Bone marrow (tissue), 2 donors: ENCODE results near the gene RASA2.
A peak's percentile ranks its signal among the peaks of the same experiment; 100 is the strongest.
"Not testable (repeated sequence)": the region's sequence is repeated elsewhere in the genome, so short reads cannot be mapped to it uniquely, and the experiment has no call there.

Experiments used
- DNase-seq, 2 donors: peaks; one replicate each; lab custom pipeline; 2025; lab: John Stamatoyannopoulos, UW

RASA2 gene

DNA sequence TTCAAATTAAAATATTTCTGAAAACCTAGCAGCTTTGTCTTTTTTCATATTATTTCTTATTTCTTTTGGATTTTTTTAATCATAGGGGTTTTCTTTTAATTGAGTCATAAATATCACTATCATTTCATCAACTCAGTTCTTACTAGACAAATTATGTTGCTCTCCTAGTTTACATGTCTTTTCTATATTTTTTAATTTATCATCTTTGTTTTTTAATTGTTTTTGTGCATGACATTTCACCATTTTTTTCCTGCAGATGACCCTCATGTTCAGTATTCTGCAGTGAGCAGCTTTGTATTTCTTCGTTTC is 89.9 kb downstream of the RASA2 start:
- DNase-seq = no peak

DNA sequence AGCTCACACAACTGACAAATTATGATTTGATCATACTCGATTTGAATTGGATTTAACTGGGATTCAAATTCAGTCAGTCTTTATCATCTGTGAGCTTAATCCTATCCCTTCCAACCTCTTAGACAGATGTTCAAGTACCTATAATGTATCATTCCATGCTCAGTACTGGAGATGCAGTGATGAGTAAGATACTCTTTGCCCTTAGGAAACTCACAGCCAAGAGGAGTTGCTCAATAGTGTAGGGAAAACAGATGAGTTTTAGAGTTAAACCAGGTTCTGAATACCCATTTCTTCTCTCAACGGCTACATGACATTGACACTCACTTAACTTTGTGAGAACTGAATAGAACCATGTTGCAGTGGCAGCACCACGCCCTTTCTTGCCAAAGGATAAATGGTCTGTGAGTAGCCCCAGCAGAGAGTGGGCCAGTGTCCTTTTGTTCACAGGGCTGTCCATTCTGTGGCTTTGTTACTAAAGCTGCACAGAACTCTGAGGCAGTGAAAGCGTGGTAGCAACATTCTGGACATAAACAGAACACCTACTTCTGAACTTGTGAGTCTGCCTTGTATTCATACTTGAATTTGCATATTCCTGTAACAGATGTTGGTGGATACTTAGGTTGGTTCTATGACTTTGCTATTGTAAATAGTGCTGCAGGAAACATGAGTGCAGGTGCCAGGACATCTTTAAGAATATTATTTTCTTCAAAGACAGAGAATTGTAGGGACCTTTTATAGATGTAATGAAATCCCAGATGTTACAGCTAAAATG is 91.6 kb downstream of the RASA2 start:
- DNase-seq = no peak

DNA sequence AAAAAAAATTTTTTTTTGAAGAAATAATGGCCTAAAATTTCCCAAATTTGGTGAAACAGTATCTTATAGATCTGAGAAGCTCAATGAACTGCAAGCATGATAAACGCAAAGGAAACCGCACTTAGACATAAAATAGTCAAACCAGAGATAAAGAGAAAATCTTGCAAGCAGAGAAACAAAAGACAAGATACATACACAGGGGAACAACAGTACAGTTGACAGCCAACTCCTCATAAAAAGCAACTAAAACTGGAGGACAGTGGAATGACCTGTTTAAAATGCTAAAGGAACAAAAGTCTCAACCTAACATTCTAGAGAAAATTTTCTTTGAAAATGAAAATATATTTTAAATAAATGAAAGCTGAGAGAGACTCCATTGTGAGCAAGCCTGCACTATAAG is 107.5 kb downstream of the RASA2 start:
- DNase-seq = no peak

DNA sequence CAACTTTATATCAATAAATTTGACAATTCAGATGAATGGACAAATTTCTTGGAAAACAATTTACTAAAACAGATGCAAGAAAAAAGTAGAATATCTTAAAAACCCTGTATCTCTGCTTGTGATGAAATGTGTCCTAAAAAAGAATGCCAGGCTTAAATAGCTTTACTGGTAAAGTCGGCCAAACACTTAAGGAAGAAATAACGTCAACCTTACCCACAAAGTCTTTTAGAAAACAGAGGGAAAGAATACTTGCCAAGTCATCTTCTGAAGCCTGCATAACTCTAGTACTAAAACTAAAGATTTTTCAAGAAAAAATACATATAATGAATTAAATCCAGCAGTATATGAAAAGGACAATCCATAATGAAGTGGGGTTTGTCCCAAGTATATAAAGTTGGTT is 111.1 kb downstream of the RASA2 start:
- no peak for DNase-seq

DNA sequence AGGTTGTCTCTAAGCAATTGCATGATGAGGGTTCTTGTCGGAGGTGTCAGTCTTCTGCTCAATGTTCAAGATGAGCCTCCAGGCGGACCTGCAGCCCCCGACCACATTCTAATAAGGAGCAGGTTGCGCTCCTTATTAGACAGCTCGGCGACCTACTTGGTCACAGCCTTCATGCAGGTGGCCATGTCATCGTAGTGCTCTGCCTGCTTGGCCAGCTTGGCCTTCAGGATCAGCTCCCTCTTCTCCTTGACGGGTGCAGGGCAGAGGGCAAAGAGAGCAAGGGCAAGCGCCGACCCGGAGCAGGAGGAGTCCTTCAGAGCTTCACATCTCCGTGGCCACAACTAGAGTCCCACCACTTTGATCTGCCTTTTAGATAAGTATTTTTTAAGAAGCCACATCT is 113.5 kb downstream of the RASA2 start:
- no peak for DNase-seq

DNA sequence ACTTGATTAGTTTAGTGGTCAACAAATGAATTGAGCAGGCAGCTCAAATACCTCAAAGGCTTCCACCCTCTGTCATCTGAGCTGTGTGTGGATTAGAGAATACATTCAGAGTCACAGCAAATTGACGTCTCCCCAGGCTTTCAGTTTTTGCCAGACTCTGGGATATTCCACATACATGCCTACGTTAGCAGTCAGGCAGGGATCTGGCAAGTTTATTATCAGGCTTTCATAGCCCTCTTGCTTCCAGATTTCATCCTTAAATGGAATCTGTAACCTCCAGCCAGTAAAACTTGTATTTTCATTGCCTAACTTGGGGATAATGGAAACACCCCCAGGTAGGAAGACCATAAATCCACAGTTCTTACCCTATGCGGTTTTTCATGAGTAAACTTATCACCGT is 115.9 kb downstream of the RASA2 start:
- no peak for DNase-seq

DNA sequence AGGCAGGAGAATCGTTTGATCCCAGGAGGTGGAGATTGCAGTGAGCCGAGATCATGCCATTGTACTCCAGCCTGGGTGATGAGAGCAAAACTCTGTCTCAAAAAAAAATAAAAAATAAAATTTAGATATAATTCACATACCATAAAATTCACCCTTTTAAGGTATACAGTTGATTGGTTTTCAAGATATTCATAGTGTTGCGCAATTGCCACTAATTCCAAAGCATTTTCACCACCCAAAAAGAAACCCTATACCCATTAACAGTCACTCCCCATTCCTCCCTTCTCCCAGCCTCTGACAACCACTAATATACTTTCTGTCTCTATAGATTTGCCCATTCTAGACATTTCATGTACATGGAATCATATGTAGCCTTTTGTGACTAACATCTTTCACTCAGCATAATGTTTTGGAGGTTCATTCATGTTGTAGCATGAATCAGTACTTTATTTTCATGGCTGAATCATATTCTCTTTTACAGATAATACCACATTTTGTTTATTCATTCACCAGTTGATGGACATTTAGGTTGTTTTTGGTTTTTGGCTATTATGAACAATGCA is 116.7 kb downstream of the RASA2 start:
- no peak for DNase-seq

DNA sequence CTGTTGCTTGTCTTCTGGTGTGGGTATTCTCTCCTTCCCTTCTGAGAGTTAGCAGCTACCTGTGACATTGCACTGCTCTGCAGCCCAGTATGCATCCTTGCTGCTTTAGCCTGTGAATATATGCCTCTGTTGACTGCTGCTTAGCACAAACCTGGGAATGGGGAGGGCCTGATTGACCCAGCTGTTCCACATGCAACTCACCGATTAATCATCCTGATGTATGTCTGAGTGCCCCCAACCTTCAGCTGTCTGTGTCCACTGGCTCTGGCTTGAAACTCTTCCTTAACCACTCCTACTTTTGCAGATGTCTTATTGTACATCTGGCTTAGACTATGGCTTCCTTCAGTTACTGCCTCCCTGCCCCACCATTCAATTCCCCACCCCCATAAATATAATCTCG is 119.1 kb downstream of the RASA2 start:
- DNase-seq = no peak

DNA sequence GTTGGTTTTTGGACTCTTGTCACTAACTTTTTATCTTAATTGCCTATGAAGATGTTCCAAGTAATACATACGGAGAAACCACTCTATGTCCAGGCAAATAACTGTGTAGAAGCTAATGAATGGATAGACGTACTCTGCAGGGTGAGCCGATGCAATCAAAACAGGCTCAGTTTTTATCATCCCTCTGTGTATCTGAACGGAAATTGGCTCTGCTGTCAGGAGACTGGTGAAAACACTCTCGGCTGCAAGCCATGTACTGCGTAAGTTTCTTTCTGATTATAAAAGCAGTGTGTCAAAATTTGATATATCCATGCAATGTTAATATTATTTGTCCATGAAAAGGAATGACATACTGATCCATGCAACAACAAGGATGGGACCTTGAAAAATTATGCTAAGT is 121.6 kb downstream of the RASA2 start:
- DNase-seq = no peak

DNA sequence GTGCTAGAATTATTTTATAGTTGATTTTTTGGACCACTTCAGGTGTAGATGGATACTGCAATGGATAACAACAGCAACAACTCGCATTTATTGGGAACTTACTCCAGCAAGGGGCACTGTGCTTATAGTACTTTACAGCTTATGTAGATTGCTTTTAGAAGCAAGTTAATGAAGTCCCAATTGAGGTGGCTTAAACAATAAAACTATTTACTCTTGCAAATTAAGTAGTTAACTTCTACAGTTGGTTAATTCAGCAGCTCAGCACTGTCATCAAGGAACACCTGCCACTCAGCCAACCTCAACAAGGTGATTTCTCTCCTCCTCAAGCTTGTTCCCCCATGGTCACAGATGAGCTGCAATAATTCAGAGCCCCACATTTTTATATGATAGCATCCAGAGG is 124.1 kb downstream of the RASA2 start:
- no peak for DNase-seq

DNA sequence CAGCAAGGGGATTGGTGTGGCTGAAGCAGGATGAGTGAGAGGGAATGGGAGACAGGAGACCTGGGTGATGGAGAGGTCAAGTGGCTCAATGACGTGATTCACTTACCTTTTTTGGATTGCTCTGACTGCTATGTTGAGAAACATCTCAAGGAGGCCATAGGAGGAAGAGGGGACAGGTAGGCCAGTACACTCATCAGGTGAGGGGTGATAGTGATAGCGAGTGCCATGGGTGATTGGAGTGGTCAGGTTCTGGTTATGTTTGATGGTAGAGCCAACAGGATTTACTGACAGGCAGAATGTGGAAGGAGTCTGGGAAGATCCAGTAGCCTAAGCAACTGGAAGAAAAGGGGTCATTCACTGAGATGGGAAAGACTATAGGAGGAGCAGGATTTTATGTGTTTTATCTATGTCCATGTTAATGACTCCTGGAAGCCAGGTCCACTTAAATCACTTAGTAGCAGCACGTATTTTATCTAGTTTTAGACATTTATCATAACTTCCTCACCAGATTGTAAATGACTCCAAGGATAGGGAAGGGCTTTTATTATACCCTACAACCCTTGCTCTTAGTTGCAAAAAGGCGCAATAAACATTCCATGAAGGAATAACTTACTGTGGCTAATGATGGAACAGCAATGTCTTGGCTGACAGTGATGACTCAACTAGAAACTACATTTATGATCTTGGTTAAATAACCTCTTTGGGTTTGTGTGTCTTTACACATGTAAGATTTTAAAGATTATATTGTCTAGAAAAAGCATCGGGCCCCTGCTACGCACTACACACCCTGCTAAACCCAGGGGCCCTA is 131.5 kb downstream of the RASA2 start:
- no peak for DNase-seq

DNA sequence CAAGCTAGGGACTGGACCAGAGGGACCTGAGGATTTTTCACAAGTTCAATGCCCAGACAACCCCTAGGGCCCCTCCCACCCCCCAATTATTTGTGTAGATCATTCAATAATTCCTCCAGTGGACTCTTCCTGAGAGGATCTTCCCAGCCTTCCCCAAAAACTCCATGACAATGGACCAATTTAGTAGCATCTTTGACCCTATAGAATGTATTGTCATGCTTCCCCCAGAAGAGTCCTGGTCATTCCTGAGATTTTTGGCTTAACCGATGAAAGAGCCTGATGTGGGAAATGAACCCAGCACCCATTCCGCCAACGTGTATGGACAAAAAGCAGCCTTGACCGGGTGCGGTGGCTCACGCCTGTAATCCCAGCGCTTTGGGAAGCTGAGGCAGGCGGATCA is 132.1 kb downstream of the RASA2 start:
- DNase-seq = no peak

DNA sequence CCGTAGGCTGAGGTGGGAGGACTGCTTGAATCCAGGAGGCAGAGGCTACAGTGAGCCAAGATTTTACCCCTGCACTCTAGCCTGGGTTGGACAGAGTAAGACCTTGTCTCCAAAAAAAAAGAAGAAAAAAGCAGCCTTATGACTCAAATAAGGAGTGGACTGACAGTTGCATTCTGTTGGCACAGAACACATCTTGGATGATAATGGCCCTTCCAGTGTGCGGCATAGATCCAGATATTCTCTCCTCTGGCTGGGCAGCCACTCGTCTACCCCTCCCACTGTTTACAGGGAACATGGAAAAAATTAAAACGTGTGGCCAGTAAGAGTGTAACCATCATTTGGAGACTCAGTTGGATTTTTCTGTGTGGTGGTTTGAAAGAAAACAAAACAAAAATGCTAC is 132.6 kb downstream of the RASA2 start:
- DNase-seq = no peak

DNA sequence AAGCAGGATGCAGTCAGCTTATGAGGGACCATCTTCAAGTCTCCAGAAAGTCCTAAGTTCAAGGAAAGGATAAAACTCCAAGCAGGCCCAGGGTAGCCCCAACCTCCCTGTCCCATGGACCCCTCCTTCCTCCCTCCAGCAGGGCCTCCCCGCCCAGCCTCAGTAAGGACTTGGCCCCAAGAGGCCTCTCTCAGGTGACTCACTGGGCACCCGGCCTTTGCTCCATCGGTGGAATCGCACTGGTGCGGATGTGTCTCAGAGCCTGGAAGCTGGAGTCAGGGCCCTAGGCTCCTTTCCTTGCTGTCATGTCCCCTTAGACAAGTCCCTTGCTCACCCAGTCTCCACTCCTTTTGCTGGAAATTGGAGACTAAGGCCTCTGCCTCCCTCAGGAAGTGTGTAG is 136.9 kb downstream of the RASA2 start:
- no peak for DNase-seq

DNA sequence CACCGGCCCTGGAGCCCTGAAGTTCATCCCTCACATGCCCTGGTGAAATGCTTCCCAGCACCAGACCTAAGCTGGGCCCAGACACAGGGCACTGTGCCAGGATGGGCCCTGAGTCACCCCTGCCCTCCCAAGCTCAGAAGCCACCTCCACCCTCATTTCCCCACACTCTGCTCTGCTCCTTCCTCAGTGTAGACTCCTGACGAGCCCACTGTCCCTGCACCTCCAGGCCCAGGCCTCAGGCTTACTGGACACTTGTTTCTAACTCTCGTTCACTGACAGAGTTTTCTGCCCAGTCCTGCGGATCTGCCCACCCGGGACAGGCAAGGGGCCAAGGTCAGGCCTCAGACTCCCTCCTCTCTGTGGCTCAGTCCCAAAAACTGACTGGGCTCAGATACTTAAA is 138.7 kb downstream of the RASA2 start:
- no peak for DNase-seq

DNA sequence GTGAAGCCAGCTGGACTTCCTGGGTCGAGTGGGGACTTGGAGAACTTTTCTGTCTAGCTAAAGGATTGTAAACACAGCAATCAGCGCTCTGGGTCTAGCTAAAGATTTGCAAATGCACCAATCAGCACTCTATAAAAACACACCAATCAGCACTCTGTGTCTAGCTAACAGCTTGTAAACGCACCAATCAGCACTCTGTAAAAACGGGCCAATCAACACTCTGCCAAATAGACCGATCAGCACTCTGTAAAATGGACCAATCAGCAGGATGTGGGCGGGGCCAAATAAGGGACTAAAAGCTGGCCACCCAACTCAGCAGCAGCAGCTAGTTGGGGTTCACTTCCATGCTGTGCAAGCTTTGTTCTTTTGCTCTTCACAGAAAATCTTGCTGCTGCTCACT is 141.5 kb downstream of the RASA2 start:
- not testable (repeated sequence) for DNase-seq

DNA sequence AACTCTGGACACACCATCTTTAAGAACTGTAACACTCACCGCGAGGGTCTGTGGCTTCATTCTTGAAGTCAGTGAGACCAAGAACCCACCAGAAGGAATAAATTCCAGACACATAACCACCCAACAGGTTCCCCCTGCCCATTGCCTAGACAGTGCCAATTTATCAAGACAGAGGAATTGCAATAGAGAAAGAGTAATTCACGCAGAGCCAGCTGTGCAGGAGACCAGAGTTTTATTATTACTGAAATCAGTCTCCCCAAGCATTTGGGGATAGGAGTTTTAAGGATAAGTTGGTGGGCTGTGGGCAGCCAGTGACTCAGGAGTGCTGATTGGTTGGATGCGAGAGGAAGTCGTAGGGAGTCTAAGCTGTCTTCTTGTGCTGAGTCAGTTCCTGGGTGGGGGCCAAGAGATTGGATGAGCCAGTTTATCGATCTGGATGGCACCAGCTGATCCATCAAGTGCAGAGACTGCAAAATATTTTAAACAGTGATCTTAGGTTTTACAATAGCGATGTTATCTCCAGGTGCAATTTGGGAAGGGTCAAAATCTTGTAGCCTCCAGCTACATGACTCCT is 142.1 kb downstream of the RASA2 start:
- DNase-seq = not testable (repeated sequence)

DNA sequence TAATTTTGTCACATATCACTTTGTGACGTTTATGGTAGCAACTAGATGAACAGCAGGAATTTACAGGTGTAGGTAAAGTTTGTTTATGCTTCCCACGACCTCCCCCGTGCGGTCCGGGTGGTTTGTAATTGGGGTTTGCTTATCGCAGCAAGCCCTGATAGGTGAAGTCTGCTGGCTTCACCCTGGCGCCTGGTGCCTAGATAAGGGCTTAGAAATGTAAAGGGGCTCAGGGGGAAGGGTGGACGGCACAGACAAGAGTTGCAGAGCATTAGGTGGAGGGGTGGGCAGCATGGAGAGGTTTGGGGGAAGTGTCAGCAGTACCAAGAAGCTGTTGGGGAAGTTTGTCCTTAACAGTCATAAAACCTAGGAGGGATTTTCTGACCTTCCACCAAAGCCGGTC is 143.1 kb downstream of the RASA2 start:
- DNase-seq = no peak

DNA sequence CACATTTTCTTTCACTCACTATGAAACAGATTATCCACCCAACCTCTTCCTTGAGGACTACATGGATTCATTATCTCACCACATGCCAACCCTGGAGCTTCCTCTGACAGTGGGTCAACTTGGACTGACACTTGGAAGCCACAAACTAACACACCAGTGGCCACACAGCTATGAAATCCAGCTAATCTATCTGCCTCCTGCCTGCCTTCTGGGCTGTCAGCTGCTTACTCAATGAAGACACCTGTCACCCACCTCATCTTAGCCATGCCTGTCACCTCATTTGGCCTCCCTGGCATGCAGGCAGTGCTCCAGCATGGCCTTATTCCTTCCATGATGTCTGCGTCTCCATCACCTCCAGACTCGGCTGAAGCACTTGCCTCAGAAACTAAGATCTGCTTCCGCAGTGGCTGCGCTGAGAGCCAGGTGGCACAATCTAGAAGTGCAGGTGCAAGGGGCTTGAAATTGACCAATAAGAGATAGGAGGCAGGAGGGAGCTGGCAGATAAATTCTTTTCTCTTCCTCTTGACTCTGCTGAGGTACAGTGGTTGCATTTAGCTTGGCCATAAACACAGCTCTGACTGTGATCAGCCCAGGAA is 146.1 kb downstream of the RASA2 start:
- no peak for DNase-seq

DNA sequence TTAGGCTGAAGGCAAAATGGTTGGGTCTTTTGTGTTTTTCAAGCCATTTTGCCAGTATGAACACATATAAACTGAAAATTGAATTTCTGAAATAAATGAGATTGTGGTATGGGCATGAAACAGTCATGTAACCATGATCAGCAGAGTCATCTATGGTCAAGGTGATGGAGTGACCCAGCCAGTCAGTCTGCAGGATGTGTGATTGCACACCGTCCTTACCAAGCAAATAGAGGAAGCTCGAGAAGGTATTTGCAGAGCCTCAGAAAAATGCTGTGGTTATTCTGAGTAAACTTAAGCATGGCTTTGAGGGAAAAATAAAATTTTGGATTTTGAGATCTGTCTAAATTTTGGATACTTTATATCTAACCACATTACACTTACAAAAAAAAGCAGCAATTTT is 155.4 kb downstream of the RASA2 start:
- no peak for DNase-seq

DNA sequence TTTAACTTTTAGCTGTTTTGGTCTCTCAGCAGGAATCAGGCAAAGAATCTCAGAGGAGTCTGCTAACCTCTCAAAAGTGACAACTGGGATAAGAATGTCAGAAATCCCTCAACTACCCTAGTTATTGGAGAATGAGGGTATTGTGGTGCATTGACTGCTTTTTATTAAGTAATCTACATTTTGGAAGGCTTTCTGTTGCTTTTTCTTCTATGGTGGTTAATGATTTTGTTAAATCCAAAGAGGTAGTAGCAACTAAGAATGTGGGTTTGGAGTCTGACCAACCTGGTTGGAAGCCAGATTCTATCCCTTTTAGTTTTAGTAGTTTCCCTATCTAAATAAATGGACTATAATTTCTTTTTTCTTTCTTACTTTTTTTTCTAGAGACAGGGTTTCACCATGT is 156.6 kb downstream of the RASA2 start:
- no peak for DNase-seq

DNA sequence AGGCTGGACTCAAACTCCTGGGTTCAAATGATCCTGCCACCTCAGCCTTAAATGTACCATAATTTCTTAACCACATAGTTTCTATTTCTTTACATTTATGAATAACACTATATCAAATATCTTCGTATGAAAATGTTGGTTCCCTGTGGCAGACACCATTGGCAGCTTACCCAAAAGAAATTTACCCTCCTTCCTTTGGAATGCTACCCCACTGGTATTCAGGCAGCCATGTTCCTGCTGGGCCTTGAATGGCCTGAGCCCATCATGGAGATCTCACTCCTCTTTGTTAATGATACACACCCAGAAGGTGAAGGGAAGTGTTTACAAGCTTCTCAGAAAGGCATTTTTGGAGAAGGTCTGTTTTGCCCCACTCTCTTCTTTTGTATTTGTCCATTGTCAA is 157.0 kb downstream of the RASA2 start:
- DNase-seq = no peak

DNA sequence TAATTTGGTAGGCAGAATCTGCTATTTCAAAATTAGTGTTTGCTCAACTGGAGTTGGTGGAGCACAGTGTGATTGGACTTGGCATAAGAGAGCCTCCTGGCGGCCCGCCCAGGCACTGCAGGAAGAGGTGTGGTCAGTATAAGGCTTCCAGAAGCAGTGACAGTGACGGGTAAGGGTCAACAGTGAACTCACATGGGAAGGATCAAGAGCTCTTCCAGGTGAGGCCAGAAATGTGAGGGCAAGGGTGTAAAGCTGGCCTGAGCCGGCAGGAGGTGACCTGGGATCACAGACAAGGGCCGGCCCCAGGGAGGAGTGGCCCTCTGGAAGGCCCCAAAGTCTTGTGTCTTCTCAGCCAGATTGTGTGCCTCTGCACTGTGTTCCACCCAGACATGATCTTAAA is 158.1 kb downstream of the RASA2 start:
- DNase-seq = peak in 1 of 2 donors; percentile 42
